Measurements from ENCODE around the gene SH3BP4. TPM values are rescaled to one million over a fixed set of nuclear protein-coding genes. Genes with fewer than 3 reads are reported as not detected.

Gene SH3BP4
- total and polyA plus RNA-seq, 2 of the 13 experiments (the other 11 are each of a cell fraction or from before 2014, with no cell fraction given) = 34.6 to 99.1 TPM

GRCh38 chr2:234952270-234953115 lies 676 bp downstream of the SH3BP4 start (continued):
- TF ChIP-seq HES4 (CRISPR knock-in tag; IDR thresholded peaks at IDR 0.05; ENCODE audit: borderline replicate concordance) (0 out of 2 replicates have a peak, but pooled peaks have one; percentile 41), PAF1 (CRISPR knock-in tag; IDR thresholded peaks at IDR 0.05) (no peak), BCL6 (CRISPR knock-in tag; IDR thresholded peaks at IDR 0.05) (peak; percentile 5; the same call in 1 of the 2 replicates), DRAP1 (CRISPR knock-in tag; IDR thresholded peaks at IDR 0.05) (no peak), ZSCAN29 (CRISPR knock-in tag; conservative IDR thresholded peaks at IDR 0.05) (no peak), THAP8 (CRISPR knock-in tag; IDR thresholded peaks at IDR 0.05; ENCODE audit: borderline replicate concordance) (0 out of 2 replicates have a peak, but pooled peaks have one; percentile 74), ZNF687 (CRISPR knock-in tag; IDR thresholded peaks at IDR 0.05) (peak; percentile 71), PAWR (CRISPR knock-in tag; IDR thresholded peaks at IDR 0.05; ENCODE audit: borderline replicate concordance) (no peak), DMAP1 (CRISPR knock-in tag; IDR thresholded peaks at IDR 0.05) (peak; percentile 41; the same call in 1 of the 2 replicates), E2F5 (CRISPR knock-in tag; conservative IDR thresholded peaks at IDR 0.05) (no peak), ZNF891 (CRISPR knock-in tag; IDR thresholded peaks at IDR 0.05) (peak; percentile 71), HOXA9 (CRISPR knock-in tag; IDR thresholded peaks at IDR 0.05; ENCODE audit: borderline replicate concordance) (no peak), ZNF382 (CRISPR knock-in tag; IDR thresholded peaks at IDR 0.05; ENCODE audit: borderline replicate concordance) (no peak), ZBTB7B (CRISPR knock-in tag; IDR thresholded peaks at IDR 0.05) (no peak), ZNF512 (CRISPR knock-in tag; IDR thresholded peaks at IDR 0.05) (no peak), KLF11 (CRISPR knock-in tag; IDR thresholded peaks at IDR 0.05) (no peak), ZNF235 (CRISPR knock-in tag; IDR thresholded peaks at IDR 0.05; ENCODE audit: borderline replicate concordance) (0 out of 2 replicates have a peak, but pooled peaks have one; percentile 33), PHF20 (CRISPR knock-in tag; IDR thresholded peaks at IDR 0.05) (no peak), IRF2 (CRISPR knock-in tag; IDR thresholded peaks at IDR 0.05) (no peak), ZNF263 (CRISPR knock-in tag; IDR thresholded peaks at IDR 0.05) (peak; percentile 47; the same call in 1 of the 2 replicates), ZNF432 (CRISPR knock-in tag; IDR thresholded peaks at IDR 0.05; ENCODE audit: borderline replicate concordance) (no peak), NR1H2 (CRISPR knock-in tag; IDR thresholded peaks at IDR 0.05; ENCODE audit: borderline replicate concordance, low read depth) (no peak), ZNF354B (CRISPR knock-in tag; IDR thresholded peaks at IDR 0.05) (no peak)

Measured in HepG2 (cell line).